ENCODE measurements around the gene SNX21.

The SNX21 gene

GRCh38 chr20:45878076-45878761, 44.6 kb downstream of the SNX21 start:
- TF ChIP-seq SIN3A (IDR thresholded peaks at IDR 0.05; ENCODE audit: borderline replicate concordance, insufficient read depth, low read length) (no peak), POLR2AphosphoS5 (IDR thresholded peaks at IDR 0.05; ENCODE audit: low read depth, low read length) (no peak)
- TF ChIP-seq, protein P1, sequence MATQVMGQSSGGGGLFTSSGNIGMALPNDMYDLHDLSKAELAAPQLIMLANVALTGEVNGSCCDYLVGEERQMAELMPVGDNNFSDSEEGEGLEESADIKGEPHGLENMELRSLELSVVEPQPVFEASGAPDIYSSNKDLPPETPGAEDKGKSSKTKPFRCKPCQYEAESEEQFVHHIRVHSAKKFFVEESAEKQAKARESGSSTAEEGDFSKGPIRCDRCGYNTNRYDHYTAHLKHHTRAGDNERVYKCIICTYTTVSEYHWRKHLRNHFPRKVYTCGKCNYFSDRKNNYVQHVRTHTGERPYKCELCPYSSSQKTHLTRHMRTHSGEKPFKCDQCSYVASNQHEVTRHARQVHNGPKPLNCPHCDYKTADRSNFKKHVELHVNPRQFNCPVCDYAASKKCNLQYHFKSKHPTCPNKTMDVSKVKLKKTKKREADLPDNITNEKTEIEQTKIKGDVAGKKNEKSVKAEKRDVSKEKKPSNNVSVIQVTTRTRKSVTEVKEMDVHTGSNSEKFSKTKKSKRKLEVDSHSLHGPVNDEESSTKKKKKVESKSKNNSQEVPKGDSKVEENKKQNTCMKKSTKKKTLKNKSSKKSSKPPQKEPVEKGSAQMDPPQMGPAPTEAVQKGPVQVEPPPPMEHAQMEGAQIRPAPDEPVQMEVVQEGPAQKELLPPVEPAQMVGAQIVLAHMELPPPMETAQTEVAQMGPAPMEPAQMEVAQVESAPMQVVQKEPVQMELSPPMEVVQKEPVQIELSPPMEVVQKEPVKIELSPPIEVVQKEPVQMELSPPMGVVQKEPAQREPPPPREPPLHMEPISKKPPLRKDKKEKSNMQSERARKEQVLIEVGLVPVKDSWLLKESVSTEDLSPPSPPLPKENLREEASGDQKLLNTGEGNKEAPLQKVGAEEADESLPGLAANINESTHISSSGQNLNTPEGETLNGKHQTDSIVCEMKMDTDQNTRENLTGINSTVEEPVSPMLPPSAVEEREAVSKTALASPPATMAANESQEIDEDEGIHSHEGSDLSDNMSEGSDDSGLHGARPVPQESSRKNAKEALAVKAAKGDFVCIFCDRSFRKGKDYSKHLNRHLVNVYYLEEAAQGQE (IDR thresholded peaks at IDR 0.05; ENCODE audit: insufficient read depth in 1 of 2, low read depth in 2 of 2, low read length in 2 of 2): no peak

- TF ChIP-seq TAF1 (IDR thresholded peaks at IDR 0.05; ENCODE audit: borderline replicate concordance, insufficient read depth, low read length) (peak; percentile 89), SIN3A (IDR thresholded peaks at IDR 0.05; ENCODE audit: borderline replicate concordance, insufficient read depth, low read length) (no peak), FOXP2 (optimal IDR thresholded peaks at IDR 0.05; ENCODE audit: borderline replicate concordance, extremely low read depth, extremely low read length, insufficient read depth) (no peak), POLR2AphosphoS5 (IDR thresholded peaks at IDR 0.05; ENCODE audit: low read depth, low read length) (peak; percentile 95)
- TF ChIP-seq, protein P1 (IDR thresholded peaks at IDR 0.05; ENCODE audit: insufficient read depth in 1 of 2, low read depth in 2 of 2, low read length in 2 of 2): 0 out of 4 replicates have a peak, but pooled peaks have one; percentile 14 to 52
Measured at GRCh38 chr20:45880988-45881788, 47.6 kb downstream of the SNX21 start, which contains the start of gene ZSWIM1. TSS of gene ZSWIM1 (plus strand) at chr20:45881227. CDS start at chr20:45882593, 1,366 bp downstream.

DNA sequence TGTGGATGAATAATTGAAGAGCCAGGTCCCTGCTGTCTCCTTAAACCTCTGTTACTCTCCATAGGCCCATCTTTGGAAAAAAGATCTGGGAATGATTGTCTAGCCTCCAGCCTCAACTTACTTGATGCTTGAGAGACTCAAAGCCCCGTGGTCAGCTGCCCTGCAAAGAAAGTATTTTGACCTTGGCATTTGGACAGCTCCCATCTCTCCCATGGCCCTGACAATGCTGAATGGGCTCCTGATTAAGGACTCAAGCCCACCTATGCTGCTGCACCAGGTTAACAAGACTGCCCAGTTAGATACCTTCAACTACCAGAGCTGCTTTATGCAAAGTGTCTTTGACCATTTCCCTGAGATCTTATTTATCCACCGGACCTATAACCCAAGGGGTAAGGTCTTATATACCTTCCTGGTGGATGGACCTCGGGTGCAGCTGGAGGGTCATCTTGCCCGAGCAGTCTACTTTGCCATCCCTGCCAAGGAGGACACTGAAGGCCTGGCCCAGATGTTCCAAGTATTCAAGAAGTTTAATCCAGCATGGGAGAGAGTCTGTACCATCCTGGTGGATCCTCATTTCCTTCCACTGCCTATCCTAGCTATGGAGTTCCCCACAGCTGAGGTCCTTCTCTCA, 49.0 kb downstream of the SNX21 start:
- no peak for TF ChIP-seq POLR2AphosphoS5 (IDR thresholded peaks at IDR 0.05; ENCODE audit: low read depth, low read length)
- TF ChIP-seq, protein P1 (IDR thresholded peaks at IDR 0.05; ENCODE audit: insufficient read depth in 1 of 2, low read depth in 2 of 2, low read length in 2 of 2): peak in 1 of 2 experiments; percentile 61; a peak in 1 of 4 replicates

GRCh38 chr20:45883100-45883469, 49.5 kb downstream of the SNX21 start:
- TF ChIP-seq FOXP2 (optimal IDR thresholded peaks at IDR 0.05; ENCODE audit: borderline replicate concordance, extremely low read depth, extremely low read length, insufficient read depth) (no peak), SIN3A (IDR thresholded peaks at IDR 0.05; ENCODE audit: borderline replicate concordance, insufficient read depth, low read length) (no peak), TAF1 (IDR thresholded peaks at IDR 0.05; ENCODE audit: borderline replicate concordance, insufficient read depth, low read length) (no peak), POLR2AphosphoS5 (IDR thresholded peaks at IDR 0.05; ENCODE audit: low read depth, low read length) (no peak)
- TF ChIP-seq, protein P1 (IDR thresholded peaks at IDR 0.05; ENCODE audit: insufficient read depth in 1 of 2, low read depth in 2 of 2, low read length in 2 of 2): no peak

Measured in PFSK-1 (cell line).